Hepatocyte (in vitro differentiated cells): ENCODE results near the gene LRBA. TPM values are rescaled to one million over a fixed set of nuclear protein-coding genes. Genes with fewer than 3 reads are reported as not detected.

Source experiments
- DNase-seq: peaks from one replicate; pipeline ENCODE4 v3.0.0-alpha.2; 2016; ENCODE audit warnings: low spot score
- H2AFZ ChIP-seq: fragments of 200-600 bp; sonication (generic); 2 replicates; pipeline ENCODE4 v1.6.0; 2016; ENCODE audit warnings: antibody characterized with exemption, mild to moderate bottlenecking
- H3K27ac ChIP-seq: fragments of 200-600 bp; sonication (generic); 2 replicates; pipeline ENCODE4 v1.5.1; 2016; ENCODE audit warnings: mild to moderate bottlenecking
- H3K27me3 ChIP-seq: fragments of 200-600 bp; sonication (generic); 2 replicates; pipeline ENCODE4 v1.6.1; 2016
- H3K36me3 ChIP-seq: fragments of 200-600 bp; sonication (generic); replicated peaks from 2 replicates; pipeline ENCODE4 v1.5.1; 2016; ENCODE audit warnings: low read depth; ENCODE audit not compliant: insufficient read depth
- H3K4me1 ChIP-seq: fragments of 200-600 bp; sonication (generic); 2 replicates; pipeline ENCODE4 v1.5.1; 2016; ENCODE audit warnings: mild to moderate bottlenecking, moderate library complexity; ENCODE audit not compliant: insufficient read depth
- H3K4me2 ChIP-seq: fragments of 200-600 bp; sonication (generic); 2 replicates; pipeline ENCODE4 v1.6.0; 2016
- H3K4me3 ChIP-seq: fragments of 200-600 bp; sonication (generic); 2 replicates; pipeline ENCODE4 v1.5.1; 2016; ENCODE audit warnings: mild to moderate bottlenecking
- H3K79me2 ChIP-seq: fragments of 200-600 bp; sonication (generic); 2 replicates; pipeline ENCODE4 v1.6.0; 2017; ENCODE audit warnings: mild to moderate bottlenecking
- H3K9me2 ChIP-seq: fragments of 200-600 bp; sonication (generic); replicated peaks from 2 replicates; pipeline ENCODE4 v1.6.0; 2017; ENCODE audit warnings: mild to moderate bottlenecking; ENCODE audit not compliant: insufficient read depth
- H3K9me3 ChIP-seq: fragments of 200-600 bp; sonication (generic); 2 replicates; pipeline ENCODE4 v1.5.1; 2016; ENCODE audit warnings: low read depth, mild to moderate bottlenecking
- H4K20me1 ChIP-seq: fragments of 200-600 bp; sonication (generic); 2 replicates; pipeline ENCODE4 v1.6.0; 2016; ENCODE audit warnings: mild to moderate bottlenecking; ENCODE audit not compliant: insufficient read depth, poor library complexity, severe bottlenecking
- CTCF ChIP-seq: fragments of 200-600 bp; sonication (generic); IDR thresholded peaks from 2 replicates; pipeline ENCODE4 v1.5.1; 2016; ENCODE audit warnings: antibody characterized with exemption, mild to moderate bottlenecking; ENCODE audit not compliant: poor library complexity
- EZH2 ChIP-seq: fragments of 200-600 bp; sonication (generic); IDR thresholded peaks from 2 replicates; pipeline ENCODE4 v1.6.1; 2016; ENCODE audit warnings: antibody characterized with exemption, mild to moderate bottlenecking, borderline replicate concordance
- EZH2phosphoT487 ChIP-seq: fragments of 200-600 bp; sonication (generic); IDR thresholded peaks from one replicate; pipeline ENCODE4 v1.6.1; 2018; ENCODE audit warnings: antibody characterized with exemption, mild to moderate bottlenecking, low read depth, moderate library complexity; ENCODE audit not compliant: unreplicated experiment, severe bottlenecking
- WGBS: methylation state at CpG from one replicate; pipeline ENCODE4 v1.1.6; 2016; ENCODE audit warnings: low lambda C conversion rate; ENCODE audit errors: missing lambda C conversion rate; 5-methylcytosine and 5-hydroxymethylcytosine counted together
- polyA plus RNA-seq: library from polyadenylated mRNA; unstranded; fragments of >200 nt; fragmentation: Nextera tagmentation; extraction: Ambion mirVana; gene quantifications from 2 replicates; pipeline ENCODE4 v1.2.1, GENCODE V29; 2016
- total RNA-seq: library from RNA; depleted of rRNA; stranded (reverse); fragments of >200 nt; gene quantifications from 2 replicates; pipeline ENCODE4 v1.2.3, GENCODE V29; 2014

The LRBA gene
- total and polyA plus RNA-seq, 2 experiments from 2014 or later: 14.1 to 69.4 TPM

- no peak for TF ChIP-seq EZH2phosphoT487
- Histone ChIP-seq H3K4me1 (no peaks in the 10 kb centered on the region), H3K4me3 (no peak overlapping the region), H3K9me2 (no peaks in the 10 kb centered on the region), H3K79me2 (no peaks in the 10 kb centered on the region), H2AFZ (no peak overlapping the region), H3K27me3 (no peaks in the 10 kb centered on the region), H3K4me2 (no peak overlapping the region), H3K27ac (no peak overlapping the region), H3K36me3 (no peaks in the 10 kb centered on the region), H4K20me1 (no peaks in the 10 kb centered on the region), H3K9me3 (no peaks in the 10 kb centered on the region)
- DNase-seq: no peak
- WGBS: 89% methylated on average over 3 of the region's 3 CpGs
Observed at GRCh38 chr4:150648123-150648522, 367.0 kb downstream of the LRBA start.

GRCh38 chr4:150647008-150647407 lies 368.1 kb downstream of the LRBA start:
- 71% methylated on average over 1 of the region's 1 CpG for WGBS

GRCh38 chr4:150641612-150642011 lies 373.5 kb downstream of the LRBA start:
- H3K27ac ChIP-seq: no peak overlapping the region
- H3K4me1 ChIP-seq: no peaks in the 10 kb centered on the region
- DNase-seq: no peak
- H3K4me2 ChIP-seq: no peak overlapping the region
- H3K27me3 ChIP-seq: no peaks in the 10 kb centered on the region
- no peak overlapping the region for H3K4me3 ChIP-seq
- no peaks in the 10 kb centered on the region for H3K79me2 ChIP-seq
- H3K9me3 ChIP-seq: no peaks in the 10 kb centered on the region
- no peak overlapping the region for H2AFZ ChIP-seq
- no peaks in the 10 kb centered on the region for H3K9me2 ChIP-seq
- TF ChIP-seq EZH2phosphoT487 (no peak), CTCF (no peak), EZH2 (no peak)
- no peaks in the 10 kb centered on the region for H3K36me3 ChIP-seq
- H4K20me1 ChIP-seq: no peaks in the 10 kb centered on the region

More at GRCh38 chr4:150647008-150647407, 368.1 kb downstream of the LRBA start:
- Histone ChIP-seq H3K4me2 (no peak overlapping the region), H3K4me1 (no peaks in the 10 kb centered on the region), H4K20me1 (no peaks in the 10 kb centered on the region), H2AFZ (no peak overlapping the region), H3K79me2 (no peaks in the 10 kb centered on the region), H3K4me3 (no peak overlapping the region), H3K36me3 (no peaks in the 10 kb centered on the region), H3K27me3 (no peaks in the 10 kb centered on the region), H3K27ac (no peak overlapping the region), H3K9me2 (no peaks in the 10 kb centered on the region), H3K9me3 (no peaks in the 10 kb centered on the region)
- DNase-seq: no peak
- TF ChIP-seq EZH2: no peak
- no peak for TF ChIP-seq CTCF
- TF ChIP-seq EZH2phosphoT487: no peak

GRCh38 chr4:150632639-150633038 lies 382.4 kb downstream of the LRBA start:
- no peak for DNase-seq
- Histone ChIP-seq H4K20me1 (no peaks in the 10 kb centered on the region), H3K9me3 (no peaks in the 10 kb centered on the region), H3K27ac (no peak overlapping the region), H2AFZ (no peak overlapping the region), H3K4me3 (no peak overlapping the region), H3K4me2 (no peak overlapping the region), H3K79me2 (no peaks in the 10 kb centered on the region), H3K9me2 (no peaks in the 10 kb centered on the region), H3K27me3 (no peaks in the 10 kb centered on the region), H3K36me3 (no peaks in the 10 kb centered on the region), H3K4me1 (no peaks in the 10 kb centered on the region)
- TF ChIP-seq EZH2: no peak
- TF ChIP-seq EZH2phosphoT487: no peak
- TF ChIP-seq CTCF: no peak
